Ishikawa (cell line): ENCODE results near the gene DAAM1.

ENCODE experiments used
- CEBPB ChIP-seq: IDR thresholded peaks from 2 replicates; pipeline ENCODE4 v1.6.1; 2012
- CREB1 ChIP-seq: IDR thresholded peaks from 2 replicates; pipeline ENCODE4 v1.6.1; 2012; ENCODE audit warnings: low read depth
- EGR1 ChIP-seq: IDR thresholded peaks from 2 replicates; pipeline ENCODE4 v1.6.1; 2012
- EP300 ChIP-seq: IDR thresholded peaks from 2 replicates; pipeline ENCODE4 v1.6.1; 2012; ENCODE audit warnings: borderline replicate concordance
- FOXM1 ChIP-seq: IDR thresholded peaks from 2 replicates; pipeline ENCODE4 v1.6.1; 2012; ENCODE audit warnings: low read depth, borderline replicate concordance
- NFIC ChIP-seq: IDR thresholded peaks from 2 replicates; pipeline ENCODE4 v1.6.1; 2012
- RAD21 ChIP-seq: IDR thresholded peaks from 2 replicates; pipeline ENCODE4 v1.6.1; 2012; ENCODE audit warnings: low read depth
- REST ChIP-seq: IDR thresholded peaks from 2 replicates; pipeline ENCODE4 v1.6.1; 2012; ENCODE audit warnings: low read depth, mild to moderate bottlenecking
- TAF1 ChIP-seq: IDR thresholded peaks from 2 replicates; pipeline ENCODE4 v1.6.1; 2012; ENCODE audit warnings: low read depth, mild to moderate bottlenecking
- TCF12 ChIP-seq: IDR thresholded peaks from 2 replicates; pipeline ENCODE4 v1.6.1; 2012; ENCODE audit warnings: low read depth
- TEAD4 ChIP-seq: IDR thresholded peaks from 2 replicates; pipeline ENCODE4 v1.6.1; 2012
- USF1 ChIP-seq: IDR thresholded peaks from 2 replicates; pipeline ENCODE4 v1.6.1; 2012
- YY1 ChIP-seq: IDR thresholded peaks from 2 replicates; pipeline ENCODE4 v1.6.1; 2012; ENCODE audit warnings: low read depth
- ZBTB7A ChIP-seq: IDR thresholded peaks from 2 replicates; pipeline ENCODE4 v1.6.1; 2012; ENCODE audit warnings: low read depth
- TF ChIP-seq, protein P1 (sequence below): IDR thresholded peaks from 2 replicates; pipeline ENCODE4 v1.6.1; 2012

Gene DAAM1

GRCh38 chr14:59389936-59390335 is 201.5 kb downstream of the DAAM1 start:
- TF ChIP-seq NFIC (no peak), YY1 (no peak), EGR1 (no peak), CREB1 (no peak), TCF12 (no peak), USF1 (no peak), REST (no peak), TAF1 (no peak), RAD21 (no peak), TEAD4 (no peak), CEBPB (no peak), EP300 (no peak), ZBTB7A (no peak), FOXM1 (no peak)
- TF ChIP-seq, protein P1, sequence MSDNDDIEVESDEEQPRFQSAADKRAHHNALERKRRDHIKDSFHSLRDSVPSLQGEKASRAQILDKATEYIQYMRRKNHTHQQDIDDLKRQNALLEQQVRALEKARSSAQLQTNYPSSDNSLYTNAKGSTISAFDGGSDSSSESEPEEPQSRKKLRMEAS = no peak

DNA sequence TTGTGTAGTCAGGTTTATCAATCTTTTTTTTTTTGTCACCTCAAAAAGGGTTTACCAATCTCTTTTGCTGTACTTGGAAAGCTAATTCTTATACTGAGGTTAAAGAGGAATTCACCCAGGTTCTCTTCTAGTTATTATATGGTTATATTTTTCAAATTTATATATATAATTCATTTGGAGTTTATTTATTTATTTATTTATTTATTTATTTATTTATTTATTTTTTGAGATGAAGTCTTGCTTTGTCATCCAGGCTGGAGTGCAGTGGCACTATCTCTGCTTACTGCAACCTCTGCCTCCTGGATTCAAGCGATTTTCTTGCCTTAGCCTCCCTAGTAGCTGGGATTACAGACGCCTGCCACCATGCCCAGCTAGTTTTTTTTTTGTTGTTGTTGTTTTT is 202.9 kb downstream of the DAAM1 start:
- TF ChIP-seq EP300 = no peak
- TF ChIP-seq TAF1 = no peak
- TF ChIP-seq REST = no peak
- TF ChIP-seq ZBTB7A = no peak
- TF ChIP-seq TCF12 = no peak
- no peak for TF ChIP-seq CEBPB
- no peak for TF ChIP-seq YY1
- TF ChIP-seq, protein P1 = no peak
- no peak for TF ChIP-seq FOXM1
- no peak for TF ChIP-seq RAD21
- no peak for TF ChIP-seq NFIC
- TF ChIP-seq TEAD4 = no peak
- TF ChIP-seq EGR1 = no peak
- no peak for TF ChIP-seq USF1
- TF ChIP-seq CREB1 = no peak

DNA sequence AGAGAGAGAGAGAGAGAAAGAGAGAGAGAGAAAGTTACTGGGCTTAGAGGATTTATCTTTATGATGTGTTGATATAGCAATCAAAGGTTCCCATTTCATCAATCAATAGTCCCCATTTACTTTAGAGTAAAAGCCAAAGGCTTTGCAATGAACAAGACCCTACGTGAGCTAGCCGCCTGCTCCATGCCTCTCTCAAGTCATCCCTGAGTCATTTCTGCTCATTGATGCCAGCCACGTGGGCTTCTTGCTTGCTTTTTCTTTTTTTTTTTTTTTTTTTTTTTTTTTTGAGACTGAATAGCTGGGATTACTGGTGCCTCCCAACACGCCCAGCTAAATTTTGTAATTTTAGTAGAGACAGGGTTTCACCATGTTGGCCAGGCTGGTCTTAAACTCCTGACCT is 205.8 kb downstream of the DAAM1 start:
- TF ChIP-seq TEAD4 (no peak), CREB1 (no peak), FOXM1 (no peak), YY1 (no peak), EP300 (no peak), NFIC (no peak), TCF12 (no peak), CEBPB (no peak)
- TF ChIP-seq, protein P1 = no peak

- no peak for TF ChIP-seq YY1
- TF ChIP-seq CEBPB = no peak
- TF ChIP-seq CREB1 = no peak
- TF ChIP-seq, protein P1 = no peak
- TF ChIP-seq REST = no peak
- no peak for TF ChIP-seq TAF1
- no peak for TF ChIP-seq NFIC
- TF ChIP-seq EP300 = no peak
- TF ChIP-seq ZBTB7A = no peak
- no peak for TF ChIP-seq TEAD4
- no peak for TF ChIP-seq FOXM1
- no peak for TF ChIP-seq EGR1
- TF ChIP-seq TCF12 = no peak
- no peak for TF ChIP-seq USF1
- TF ChIP-seq RAD21 = no peak
Measured at GRCh38 chr14:59395672-59396071, 207.2 kb downstream of the DAAM1 start.
